H1 (cell line): ENCODE data around the gene CTDP1. TPM values are rescaled to one million over a fixed set of nuclear protein-coding genes. Genes with fewer than 3 reads are reported as not detected.

Experiments
- CEBPB ChIP-seq: IDR thresholded peaks from 2 replicates; pipeline ENCODE4 v1.6.1; 2012; ENCODE audit warnings: low read depth, low read length
- RNF2 ChIP-seq: fragments of 200-900, 300-1000 bp; sonication (generic); IDR thresholded peaks from 2 replicates; pipeline ENCODE4 v1.7.1; 2016; ENCODE audit warnings: borderline replicate concordance, low read depth, mild to moderate bottlenecking, antibody characterized with exemption, low read length; ENCODE audit not compliant: poor library complexity, severe bottlenecking; ENCODE audit errors: missing control alignments
- TEAD4 ChIP-seq: IDR thresholded peaks from 2 replicates; pipeline ENCODE4 v1.6.1; 2012; ENCODE audit warnings: low read depth, low read length, inconsistent platforms, mixed read lengths
- polyA plus RNA-seq, 7 experiments: library from polyadenylated mRNA; depleted of rRNA in 3 of 7; stranded (reverse) in 5 of 7; unstranded in 2 of 7; fragments of >200 nt in 5 of 7; fragments of 200-250 nt in 2 of 7; gene quantifications; 1 replicate in 5 of 7; 2 replicates in 1 of 7; 4 replicates in 1 of 7; pipeline versions ENCODE4 v1.2.1 to v1.2.3, GENCODE V29; 2011 to 2013; ENCODE audit warnings: missing spikeins in 2 of 7, mixed read lengths in 2 of 7
- total RNA-seq: library from RNA; stranded (reverse); fragmentation: NEBNext Ultra II Directional; extraction: Animal tissue kit (Norgen Biotek cat#: 25700); gene quantifications from 2 replicates; pipeline ENCODE4 v1.2.1, GENCODE V29; 2021
- TF ChIP-seq, protein P1 (sequence below): IDR thresholded peaks from 2 replicates; pipeline ENCODE4 v1.6.1; 2012; ENCODE audit warnings: inconsistent platforms
- TF ChIP-seq, protein P2 (sequence below): IDR thresholded peaks from 2 replicates; pipeline ENCODE4 v1.6.1; 2012; ENCODE audit warnings: low read length, inconsistent platforms

CTDP1 gene
- total and polyA plus RNA-seq, 2 of the 8 experiments (the other 6 are each of a cell fraction or from before 2014, with no cell fraction given): 16.6 to 37.0 TPM

- TF ChIP-seq RNF2: no peak
- no peak for TF ChIP-seq CEBPB
- TF ChIP-seq, protein P1, sequence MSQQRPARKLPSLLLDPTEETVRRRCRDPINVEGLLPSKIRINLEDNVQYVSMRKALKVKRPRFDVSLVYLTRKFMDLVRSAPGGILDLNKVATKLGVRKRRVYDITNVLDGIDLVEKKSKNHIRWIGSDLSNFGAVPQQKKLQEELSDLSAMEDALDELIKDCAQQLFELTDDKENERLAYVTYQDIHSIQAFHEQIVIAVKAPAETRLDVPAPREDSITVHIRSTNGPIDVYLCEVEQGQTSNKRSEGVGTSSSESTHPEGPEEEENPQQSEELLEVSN: no peak
- TF ChIP-seq, protein P2, sequence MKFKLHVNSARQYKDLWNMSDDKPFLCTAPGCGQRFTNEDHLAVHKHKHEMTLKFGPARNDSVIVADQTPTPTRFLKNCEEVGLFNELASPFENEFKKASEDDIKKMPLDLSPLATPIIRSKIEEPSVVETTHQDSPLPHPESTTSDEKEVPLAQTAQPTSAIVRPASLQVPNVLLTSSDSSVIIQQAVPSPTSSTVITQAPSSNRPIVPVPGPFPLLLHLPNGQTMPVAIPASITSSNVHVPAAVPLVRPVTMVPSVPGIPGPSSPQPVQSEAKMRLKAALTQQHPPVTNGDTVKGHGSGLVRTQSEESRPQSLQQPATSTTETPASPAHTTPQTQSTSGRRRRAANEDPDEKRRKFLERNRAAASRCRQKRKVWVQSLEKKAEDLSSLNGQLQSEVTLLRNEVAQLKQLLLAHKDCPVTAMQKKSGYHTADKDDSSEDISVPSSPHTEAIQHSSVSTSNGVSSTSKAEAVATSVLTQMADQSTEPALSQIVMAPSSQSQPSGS: no peak
- TF ChIP-seq TEAD4: no peak
Measured at GRCh38 chr18:79635427-79635726, 44.2 kb upstream of the CTDP1 start (continued).
